HepG2 (cell line): ENCODE data around the gene TRAPPC3. TPM values are rescaled to one million over a fixed set of nuclear protein-coding genes. Genes with fewer than 3 reads are reported as not detected.

Source experiments
- AHR ChIP-seq: IDR thresholded peaks from 2 replicates; pipeline ENCODE4 v1.6.1; 2018; ENCODE audit warnings: missing genetic modification reagents, missing compliant biosample characterization
- ETV5 ChIP-seq: IDR thresholded peaks from 2 replicates; pipeline ENCODE4 v1.6.1; 2018; ENCODE audit warnings: missing biosample characterization, missing genetic modification reagents, inconsistent platforms, borderline replicate concordance
- POLR2AphosphoS2 ChIP-seq: IDR thresholded peaks from 2 replicates; pipeline ENCODE4 v1.6.1; 2011; ENCODE audit warnings: low read depth, low read length, improper control_type of control experiment
- SYNCRIP ChIP-seq: fragments of 200-400 bp; formaldehyde crosslinking; IDR thresholded peaks from 2 replicates; pipeline ENCODE4 v1.6.1; 2018; ENCODE audit warnings: mild to moderate bottlenecking, low read depth, low read length; ENCODE audit not compliant: insufficient read depth
- ZNF383 ChIP-seq: sonication (generic); formaldehyde crosslinking; IDR thresholded peaks from 2 replicates; pipeline ENCODE4 v1.4.0; 2020; ENCODE audit warnings: missing genetic modification reagents, mild to moderate bottlenecking, borderline replicate concordance
- polyA plus RNA-seq, 8 experiments: library from polyadenylated mRNA; depleted of rRNA in 3 of 8; stranded (reverse) in 7 of 8; unstranded in 1 of 8; fragments of >200 nt; fragmentation: Illumina TruSeq in 4 of 8; extraction: Trizol in 4 of 8; gene quantifications; 2 replicates each; pipeline versions ENCODE4 v1.2.1 to v1.2.3, GENCODE V29; 2011 to 2016; ENCODE audit warnings: low read depth in 4 of 8, missing spikeins in 1 of 8, mixed read lengths in 1 of 8; ENCODE audit not compliant: insufficient read depth in 1 of 8
- total RNA-seq, 5 experiments: library from RNA; depleted of rRNA; stranded (reverse); fragments of >200 nt; fragmentation: Illumina TruSeq; extraction: Trizol; gene quantifications; 2 replicates each; pipeline ENCODE4 v1.2.3, GENCODE V29; 2016; ENCODE audit warnings: low read depth in 1 of 5
- TF ChIP-seq, protein P1 (sequence below): sonication (generic); formaldehyde crosslinking; IDR thresholded peaks from 2 replicates; pipeline ENCODE4 v1.4.0; 2020; ENCODE audit warnings: missing genetic modification reagents, low read depth, mild to moderate bottlenecking, borderline replicate concordance
- TF ChIP-seq, protein P2 (sequence below): sonication (generic); formaldehyde crosslinking; IDR thresholded peaks from 2 replicates; pipeline ENCODE4 v1.5.0; 2020; ENCODE audit warnings: mild to moderate bottlenecking, missing genetic modification reagents, borderline replicate concordance
- TF ChIP-seq, protein P3 (sequence below): sonication (generic); formaldehyde crosslinking; IDR thresholded peaks from 2 replicates; pipeline ENCODE4 v1.4.0; 2020; ENCODE audit warnings: mild to moderate bottlenecking, missing genetic modification reagents, borderline replicate concordance
- TF ChIP-seq, protein P4 (sequence below): IDR thresholded peaks from 2 replicates; pipeline ENCODE4 v1.6.1; 2016; ENCODE audit warnings: missing genetic modification reagents, missing compliant biosample characterization
- TF ChIP-seq, protein P5 (sequence below): sonication (generic); formaldehyde crosslinking; IDR thresholded peaks from 2 replicates; pipeline ENCODE4 v1.4.0; 2020; ENCODE audit warnings: mild to moderate bottlenecking, missing genetic modification reagents

The TRAPPC3 gene
- total and polyA plus RNA-seq, 2 of the 13 experiments (the other 11 are each of a cell fraction or from before 2014, with no cell fraction given): 53.7 to 62.4 TPM

DNA sequence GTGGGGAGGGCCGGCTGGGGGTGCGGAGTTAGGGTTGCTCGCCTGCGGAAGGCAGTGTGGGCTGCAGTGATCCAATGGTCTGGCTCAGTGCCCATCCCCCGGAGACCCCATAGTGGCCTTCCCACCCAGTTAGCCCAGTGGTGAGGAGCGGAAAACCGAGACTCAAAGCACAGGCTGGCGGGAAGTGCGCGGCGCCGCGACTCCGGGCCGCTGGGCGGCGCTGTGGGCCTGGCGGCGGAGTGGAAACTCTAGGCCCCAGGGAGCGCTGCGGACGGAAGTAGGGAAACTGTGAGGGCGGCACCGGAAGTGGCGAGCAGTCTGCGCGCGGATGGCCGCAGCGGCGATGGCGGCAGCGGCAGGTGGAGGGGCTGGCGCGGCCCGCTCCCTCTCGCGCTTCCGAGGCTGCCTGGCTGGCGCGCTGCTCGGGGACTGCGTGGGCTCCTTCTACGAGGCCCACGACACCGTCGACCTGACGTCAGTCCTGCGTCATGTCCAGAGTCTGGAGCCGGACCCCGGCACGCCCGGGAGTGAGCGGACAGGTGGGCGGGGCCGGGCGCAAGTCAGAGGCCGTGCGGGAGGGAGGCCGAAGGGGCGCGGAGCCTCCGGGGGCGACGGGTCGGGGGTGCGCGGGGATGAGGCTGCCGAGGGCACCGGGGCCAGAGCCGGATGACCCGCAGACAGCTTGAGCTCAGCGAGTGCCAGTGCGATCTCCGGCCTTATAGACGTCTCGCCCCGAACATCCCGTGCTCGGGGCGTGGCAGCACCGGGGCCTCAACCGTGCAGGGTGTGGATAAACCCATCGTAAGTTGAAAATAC is 60.5 kb downstream of the TRAPPC3 start, which contains the start of gene ADPRS (continued):
- TF ChIP-seq, protein P1, sequence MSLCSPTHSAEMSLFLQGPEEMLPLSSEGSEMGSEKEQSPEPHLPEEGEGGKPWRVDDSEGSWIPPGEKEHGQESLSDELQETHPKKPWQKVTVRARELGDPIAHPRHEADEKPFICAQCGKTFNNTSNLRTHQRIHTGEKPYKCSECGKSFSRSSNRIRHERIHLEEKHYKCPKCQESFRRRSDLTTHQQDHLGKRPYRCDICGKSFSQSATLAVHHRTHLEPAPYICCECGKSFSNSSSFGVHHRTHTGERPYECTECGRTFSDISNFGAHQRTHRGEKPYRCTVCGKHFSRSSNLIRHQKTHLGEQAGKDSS (CRISPR knock-in tag): 0 out of 2 replicates have a peak, but pooled peaks have one; percentile 20
- TF ChIP-seq ETV5 (CRISPR knock-in tag) (peak; percentile 96), ZNF383 (peak; percentile 2; the same call in 1 of the 2 replicates), AHR (CRISPR knock-in tag) (peak; percentile 75), POLR2AphosphoS2 (no peak), SYNCRIP (no peak)
- TF ChIP-seq, protein P2, sequence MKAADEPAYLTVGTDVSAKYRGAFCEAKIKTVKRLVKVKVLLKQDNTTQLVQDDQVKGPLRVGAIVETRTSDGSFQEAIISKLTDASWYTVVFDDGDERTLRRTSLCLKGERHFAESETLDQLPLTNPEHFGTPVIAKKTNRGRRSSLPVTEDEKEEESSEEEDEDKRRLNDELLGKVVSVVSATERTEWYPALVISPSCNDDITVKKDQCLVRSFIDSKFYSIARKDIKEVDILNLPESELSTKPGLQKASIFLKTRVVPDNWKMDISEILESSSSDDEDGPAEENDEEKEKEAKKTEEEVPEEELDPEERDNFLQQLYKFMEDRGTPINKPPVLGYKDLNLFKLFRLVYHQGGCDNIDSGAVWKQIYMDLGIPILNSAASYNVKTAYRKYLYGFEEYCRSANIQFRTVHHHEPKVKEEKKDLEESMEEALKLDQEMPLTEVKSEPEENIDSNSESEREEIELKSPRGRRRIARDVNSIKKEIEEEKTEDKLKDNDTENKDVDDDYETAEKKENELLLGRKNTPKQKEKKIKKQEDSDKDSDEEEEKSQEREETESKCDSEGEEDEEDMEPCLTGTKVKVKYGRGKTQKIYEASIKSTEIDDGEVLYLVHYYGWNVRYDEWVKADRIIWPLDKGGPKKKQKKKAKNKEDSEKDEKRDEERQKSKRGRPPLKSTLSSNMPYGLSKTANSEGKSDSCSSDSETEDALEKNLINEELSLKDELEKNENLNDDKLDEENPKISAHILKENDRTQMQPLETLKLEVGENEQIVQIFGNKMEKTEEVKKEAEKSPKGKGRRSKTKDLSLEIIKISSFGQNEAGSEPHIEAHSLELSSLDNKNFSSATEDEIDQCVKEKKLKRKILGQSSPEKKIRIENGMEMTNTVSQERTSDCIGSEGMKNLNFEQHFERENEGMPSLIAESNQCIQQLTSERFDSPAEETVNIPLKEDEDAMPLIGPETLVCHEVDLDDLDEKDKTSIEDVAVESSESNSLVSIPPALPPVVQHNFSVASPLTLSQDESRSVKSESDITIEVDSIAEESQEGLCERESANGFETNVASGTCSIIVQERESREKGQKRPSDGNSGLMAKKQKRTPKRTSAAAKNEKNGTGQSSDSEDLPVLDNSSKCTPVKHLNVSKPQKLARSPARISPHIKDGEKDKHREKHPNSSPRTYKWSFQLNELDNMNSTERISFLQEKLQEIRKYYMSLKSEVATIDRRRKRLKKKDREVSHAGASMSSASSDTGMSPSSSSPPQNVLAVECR (CRISPR knock-in tag): peak; percentile 100
- TF ChIP-seq, protein P3, sequence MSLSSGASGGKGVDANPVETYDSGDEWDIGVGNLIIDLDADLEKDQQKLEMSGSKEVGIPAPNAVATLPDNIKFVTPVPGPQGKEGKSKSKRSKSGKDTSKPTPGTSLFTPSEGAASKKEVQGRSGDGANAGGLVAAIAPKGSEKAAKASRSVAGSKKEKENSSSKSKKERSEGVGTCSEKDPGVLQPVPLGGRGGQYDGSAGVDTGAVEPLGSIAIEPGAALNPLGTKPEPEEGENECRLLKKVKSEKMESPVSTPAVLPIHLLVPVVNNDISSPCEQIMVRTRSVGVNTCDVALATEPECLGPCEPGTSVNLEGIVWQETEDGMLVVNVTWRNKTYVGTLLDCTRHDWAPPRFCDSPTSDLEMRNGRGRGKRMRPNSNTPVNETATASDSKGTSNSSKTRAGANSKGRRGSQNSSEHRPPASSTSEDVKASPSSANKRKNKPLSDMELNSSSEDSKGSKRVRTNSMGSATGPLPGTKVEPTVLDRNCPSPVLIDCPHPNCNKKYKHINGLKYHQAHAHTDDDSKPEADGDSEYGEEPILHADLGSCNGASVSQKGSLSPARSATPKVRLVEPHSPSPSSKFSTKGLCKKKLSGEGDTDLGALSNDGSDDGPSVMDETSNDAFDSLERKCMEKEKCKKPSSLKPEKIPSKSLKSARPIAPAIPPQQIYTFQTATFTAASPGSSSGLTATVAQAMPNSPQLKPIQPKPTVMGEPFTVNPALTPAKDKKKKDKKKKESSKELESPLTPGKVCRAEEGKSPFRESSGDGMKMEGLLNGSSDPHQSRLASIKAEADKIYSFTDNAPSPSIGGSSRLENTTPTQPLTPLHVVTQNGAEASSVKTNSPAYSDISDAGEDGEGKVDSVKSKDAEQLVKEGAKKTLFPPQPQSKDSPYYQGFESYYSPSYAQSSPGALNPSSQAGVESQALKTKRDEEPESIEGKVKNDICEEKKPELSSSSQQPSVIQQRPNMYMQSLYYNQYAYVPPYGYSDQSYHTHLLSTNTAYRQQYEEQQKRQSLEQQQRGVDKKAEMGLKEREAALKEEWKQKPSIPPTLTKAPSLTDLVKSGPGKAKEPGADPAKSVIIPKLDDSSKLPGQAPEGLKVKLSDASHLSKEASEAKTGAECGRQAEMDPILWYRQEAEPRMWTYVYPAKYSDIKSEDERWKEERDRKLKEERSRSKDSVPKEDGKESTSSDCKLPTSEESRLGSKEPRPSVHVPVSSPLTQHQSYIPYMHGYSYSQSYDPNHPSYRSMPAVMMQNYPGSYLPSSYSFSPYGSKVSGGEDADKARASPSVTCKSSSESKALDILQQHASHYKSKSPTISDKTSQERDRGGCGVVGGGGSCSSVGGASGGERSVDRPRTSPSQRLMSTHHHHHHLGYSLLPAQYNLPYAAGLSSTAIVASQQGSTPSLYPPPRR: no peak
- TF ChIP-seq, protein P4, sequence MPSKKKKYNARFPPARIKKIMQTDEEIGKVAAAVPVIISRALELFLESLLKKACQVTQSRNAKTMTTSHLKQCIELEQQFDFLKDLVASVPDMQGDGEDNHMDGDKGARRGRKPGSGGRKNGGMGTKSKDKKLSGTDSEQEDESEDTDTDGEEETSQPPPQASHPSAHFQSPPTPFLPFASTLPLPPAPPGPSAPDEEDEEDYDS (CRISPR knock-in tag): peak; percentile 76
- TF ChIP-seq, protein P5, sequence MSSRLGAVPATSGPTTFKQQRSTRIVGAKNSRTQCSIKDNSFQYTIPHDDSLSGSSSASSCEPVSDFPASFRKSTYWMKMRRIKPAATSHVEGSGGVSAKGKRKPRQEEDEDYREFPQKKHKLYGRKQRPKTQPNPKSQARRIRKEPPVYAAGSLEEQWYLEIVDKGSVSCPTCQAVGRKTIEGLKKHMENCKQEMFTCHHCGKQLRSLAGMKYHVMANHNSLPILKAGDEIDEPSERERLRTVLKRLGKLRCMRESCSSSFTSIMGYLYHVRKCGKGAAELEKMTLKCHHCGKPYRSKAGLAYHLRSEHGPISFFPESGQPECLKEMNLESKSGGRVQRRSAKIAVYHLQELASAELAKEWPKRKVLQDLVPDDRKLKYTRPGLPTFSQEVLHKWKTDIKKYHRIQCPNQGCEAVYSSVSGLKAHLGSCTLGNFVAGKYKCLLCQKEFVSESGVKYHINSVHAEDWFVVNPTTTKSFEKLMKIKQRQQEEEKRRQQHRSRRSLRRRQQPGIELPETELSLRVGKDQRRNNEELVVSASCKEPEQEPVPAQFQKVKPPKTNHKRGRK (CRISPR knock-in tag): peak; percentile 39; the same call in 1 of the 2 replicates
